Keratinocyte (primary cell): Measurements from ENCODE around the gene MZB1. TPM values are rescaled to one million over a fixed set of nuclear protein-coding genes. Genes with fewer than 3 reads are reported as not detected.
A peak's percentile ranks its signal among the peaks of the same experiment; 100 is the strongest.

ENCODE experiments used
- DNase-seq: peaks from one replicate; pipeline ENCODE4 v3.0.0-alpha.2; 2011; ENCODE audit warnings: low read depth, missing footprints, low spot score
- FAIRE-seq: peaks from 2 replicates; lab custom pipeline; 2011; peaks lifted over from hg19 to GRCh38; lab: Jason Lieb, UNC
- H2AFZ ChIP-seq: 2 replicates; pipeline ENCODE4 v1.6.0; 2012; ENCODE audit warnings: low read length, control low read depth, inconsistent platforms; ENCODE audit not compliant: control insufficient read depth
- H3K27ac ChIP-seq: 2 replicates; pipeline ENCODE4 v1.5.1; 2011; ENCODE audit warnings: low read length; ENCODE audit not compliant: control insufficient read depth, insufficient read depth
- H3K27me3 ChIP-seq: 3 replicates; pipeline ENCODE4 v1.6.0; 2011; ENCODE audit warnings: low read length; ENCODE audit not compliant: control insufficient read depth, insufficient read depth; ENCODE audit errors: extremely low read depth
- H3K36me3 ChIP-seq, 2 experiments: 2 replicates in 1 of 2; 3 replicates in 1 of 2; pipeline ENCODE4 v1.5.1; 2011; ENCODE audit warnings: low read length in 2 of 2, mild to moderate bottlenecking in 1 of 2; ENCODE audit not compliant: control insufficient read depth in 2 of 2, insufficient read depth in 2 of 2; ENCODE audit errors: extremely low read depth in 1 of 2
- H3K4me1 ChIP-seq: 3 replicates; pipeline ENCODE4 v1.5.1; 2011; ENCODE audit warnings: low read length; ENCODE audit not compliant: control insufficient read depth, insufficient read depth; ENCODE audit errors: extremely low read depth
- H3K4me2 ChIP-seq: 3 replicates; pipeline ENCODE4 v1.6.0; 2011; ENCODE audit warnings: low read depth, low read length; ENCODE audit not compliant: control insufficient read depth, insufficient read depth; ENCODE audit errors: extremely low read depth
- H3K4me3 ChIP-seq, 3 experiments: fragments of 200-600 bp in 1 of 3; sonication (generic) in 1 of 3; 2 replicates in 2 of 3; 3 replicates in 1 of 3; pipeline ENCODE4 v1.5.1; 2011 to 2016; ENCODE audit warnings: low read length in 3 of 3, mild to moderate bottlenecking in 3 of 3, control low read depth in 2 of 3, inconsistent platforms in 1 of 3, low read depth in 1 of 3, mixed read lengths in 1 of 3, mixed run types in 1 of 3, moderate library complexity in 1 of 3; ENCODE audit not compliant: control insufficient read depth in 2 of 3, insufficient read depth in 2 of 3; ENCODE audit errors: extremely low read depth in 1 of 3
- H3K79me2 ChIP-seq: 2 replicates; pipeline ENCODE4 v1.6.0; 2012; ENCODE audit warnings: low read length; ENCODE audit not compliant: control insufficient read depth, insufficient read depth
- H3K9ac ChIP-seq: 3 replicates; pipeline ENCODE4 v1.6.0; 2011; ENCODE audit warnings: low read length; ENCODE audit not compliant: control insufficient read depth, insufficient read depth; ENCODE audit errors: extremely low read depth
- H3K9me1 ChIP-seq: 3 replicates; pipeline ENCODE4 v1.6.0; 2011; ENCODE audit warnings: low read length; ENCODE audit not compliant: control insufficient read depth, insufficient read depth; ENCODE audit errors: extremely low read depth
- H3K9me3 ChIP-seq: 2 replicates; pipeline ENCODE4 v1.5.1; 2012; ENCODE audit warnings: low read depth, low read length; ENCODE audit not compliant: control insufficient read depth
- H4K20me1 ChIP-seq: 3 replicates; pipeline ENCODE4 v1.6.0; 2011; ENCODE audit warnings: low read length; ENCODE audit not compliant: control insufficient read depth, insufficient read depth; ENCODE audit errors: extremely low read depth
- CTCF ChIP-seq, 3 experiments: IDR thresholded peaks in 1 of 3; conservative IDR thresholded peaks in 1 of 3; optimal IDR thresholded peaks in 1 of 3; 2 replicates in 2 of 3; 3 replicates in 1 of 3; pipeline versions ENCODE3 to v1.5.1; 2011; ENCODE audit warnings: low read length in 3 of 3, mild to moderate bottlenecking in 3 of 3, moderate library complexity in 2 of 3, control low read depth in 1 of 3, inconsistent platforms in 1 of 3; ENCODE audit not compliant: insufficient read depth in 2 of 3; ENCODE audit errors: extremely low read depth in 1 of 3
- EZH2 ChIP-seq: IDR thresholded peaks from one replicate; pipeline ENCODE4 v1.6.1; 2012; ENCODE audit warnings: inconsistent platforms, mild to moderate bottlenecking, low read length, moderate library complexity
- dilution Hi-C: fragments of 300-500 bp; cut with MboI; formaldehyde crosslinking; loops from one replicate; pipeline ENCODE4 v1.7.0; 2020; ENCODE audit warnings: low sequenced_read_pairs; ENCODE audit not compliant: extremely low pct_ligation_motif_present
- polyA plus RNA-seq, 5 experiments: library from polyadenylated mRNA; depleted of rRNA in 3 of 5; stranded (reverse) in 3 of 5; stranded (forward) in 1 of 5; unstranded in 1 of 5; fragments of >200 nt; gene quantifications; 1 replicate in 1 of 5; 2 replicates in 3 of 5; 3 replicates in 1 of 5; pipeline versions ENCODE4 v1.2.1 to v1.2.3, GENCODE V29; 2011 to 2012; ENCODE audit warnings: missing spikeins in 2 of 5, low read depth in 1 of 5, low replicate concordance in 1 of 5

Gene MZB1
- polyA plus RNA-seq, 1 donor (not counting 4 experiments of a cell fraction or from before 2014, with no cell fraction given), result not detected

- no peak overlapping the region for H3K4me3 ChIP-seq
- peak overlapping the region; percentile 28 for H3K27ac ChIP-seq
- no peak overlapping the region for H3K9ac ChIP-seq
- H3K4me1 ChIP-seq, result no peaks in the 10 kb centered on the region
- no peak overlapping the region for H2AFZ ChIP-seq
- H4K20me1 ChIP-seq, result no peaks in the 10 kb centered on the region
- dilution Hi-C loops, result no loop called here
- H3K79me2 ChIP-seq, result peaks cover 39% of the 10 kb centered on the region
- no peaks in the 10 kb centered on the region for H3K9me3 ChIP-seq
- no peak for TF ChIP-seq CTCF (optimal IDR thresholded peaks at IDR 0.05 in 1 of 3, IDR thresholded peaks at IDR 0.05 in 1 of 3, conservative IDR thresholded peaks at IDR 0.05 in 1 of 3; ENCODE audit: extremely low read depth in 1 of 3, insufficient read depth in 2 of 3, low read length in 3 of 3)
- no peak for TF ChIP-seq EZH2
- DNase-seq, result no peak
- no peaks in the 10 kb centered on the region for H3K9me1 ChIP-seq
- no peaks in the 10 kb centered on the region for H3K27me3 ChIP-seq
- FAIRE-seq, result no peak
- H3K4me2 ChIP-seq, result no peak overlapping the region
- peaks cover 7 to 8% of the 10 kb centered on the region in 2 experiments for H3K36me3 ChIP-seq
Measured at GRCh38 chr5:139361835-139362429, 27.8 kb downstream of the MZB1 start.

- Histone ChIP-seq H3K79me2 (peaks cover 51% of the 10 kb centered on the region), H4K20me1 (no peaks in the 10 kb centered on the region), H2AFZ (no peak overlapping the region), H3K36me3 (peaks cover 2 to 3% of the 10 kb centered on the region in 2 experiments), H3K9me3 (no peaks in the 10 kb centered on the region), H3K27ac (no peak overlapping the region), H3K27me3 (no peaks in the 10 kb centered on the region), H3K9me1 (no peaks in the 10 kb centered on the region), H3K4me2 (no peak overlapping the region), H3K4me1 (no peaks in the 10 kb centered on the region), H3K4me3 (no peak overlapping the region), H3K9ac (no peak overlapping the region)
- no peak for TF ChIP-seq CTCF (optimal IDR thresholded peaks at IDR 0.05 in 1 of 3, IDR thresholded peaks at IDR 0.05 in 1 of 3, conservative IDR thresholded peaks at IDR 0.05 in 1 of 3; ENCODE audit: extremely low read depth in 1 of 3, insufficient read depth in 2 of 3, low read length in 3 of 3)
- FAIRE-seq (no peak), DNase-seq (no peak)
- dilution Hi-C loops, result no loop called here
Measured at GRCh38 chr5:139360384-139360783, 29.3 kb downstream of the MZB1 start.
